WTC11 (cell line): Measurements from ENCODE around the gene ELP5. TPM values are rescaled to one million over a fixed set of nuclear protein-coding genes. Genes with fewer than 3 reads are reported as not detected.
A peak's percentile ranks its signal among the peaks of the same experiment; 100 is the strongest.

Experiments used
- ATAC-seq: fragments of 200-7000 bp; cut with Tn5 transposase; 2 replicates; pipeline ENCODE4 v1.10.0; 2021; ENCODE audit warnings: mild to moderate bottlenecking, moderate library complexity
- CTCF ChIA-PET: fragments of 300-600 bp; sonication (Branson Sonifier 250); formaldehyde crosslinking; loops from one replicate; lab custom pipeline; 2021; ENCODE audit warnings: antibody characterized with exemption; lab: Charles Lee
- POLR2A ChIA-PET: fragments of 350-600 bp; sonication (Branson Sonifier 250); formaldehyde crosslinking; loops from one replicate; lab custom pipeline; 2021; ENCODE audit warnings: antibody characterized with exemption; lab: Charles Lee
- DNase-seq: peaks from one replicate; pipeline ENCODE4 v3.0.0; 2021; ENCODE audit warnings: low spot score
- H3K27ac Mint-ChIP-seq: 2 replicates; pipeline ENCODE4 v1.8.0; 2021; ENCODE audit warnings: mixed read lengths
- H3K27me3 Mint-ChIP-seq: 2 replicates; pipeline ENCODE4 v1.8.0; 2021; ENCODE audit warnings: low read depth, mild to moderate bottlenecking, moderate library complexity, mixed read lengths
- H3K36me3 Mint-ChIP-seq: 2 replicates; pipeline ENCODE4 v1.8.0; 2021; ENCODE audit warnings: mixed read lengths
- H3K4me1 Mint-ChIP-seq: 2 replicates; pipeline ENCODE4 v1.8.0; 2022; ENCODE audit warnings: mixed read lengths
- H3K4me3 Mint-ChIP-seq: 2 replicates; pipeline ENCODE4 v1.8.0; 2021; ENCODE audit warnings: mild to moderate bottlenecking, moderate library complexity, mixed read lengths
- H3K9me3 Mint-ChIP-seq: 2 replicates; pipeline ENCODE4 v1.8.0; 2021; ENCODE audit warnings: mixed read lengths
- AFF4 ChIP-seq: sonication (generic); formaldehyde crosslinking; IDR thresholded peaks from 2 replicates; pipeline ENCODE4 v1.8.1; 2023; ENCODE audit warnings: mild to moderate bottlenecking, missing genetic modification reagents, borderline replicate concordance
- ATF1 ChIP-seq: sonication (generic); formaldehyde crosslinking; IDR thresholded peaks from 2 replicates; pipeline ENCODE4 v1.8.1; 2023; ENCODE audit warnings: mild to moderate bottlenecking, moderate library complexity, missing genetic modification reagents
- CREB1 ChIP-seq: sonication (generic); formaldehyde crosslinking; IDR thresholded peaks from 2 replicates; pipeline ENCODE4 v1.8.0; 2023; ENCODE audit warnings: mild to moderate bottlenecking, missing genetic modification reagents
- ELF4 ChIP-seq: sonication (generic); formaldehyde crosslinking; IDR thresholded peaks from 2 replicates; pipeline ENCODE4 v1.8.1; 2022; ENCODE audit warnings: low read depth, mild to moderate bottlenecking, moderate library complexity, missing genetic modification reagents
- EMX1 ChIP-seq: fragments of 250-450 bp; sonication (Bioruptor Pico); IDR thresholded peaks from 2 replicates; pipeline ENCODE4 v1.8.0; 2021; ENCODE audit warnings: mild to moderate bottlenecking
- ESRRA ChIP-seq: sonication (generic); formaldehyde crosslinking; IDR thresholded peaks from 2 replicates; pipeline ENCODE4 v1.8.1; 2022; ENCODE audit warnings: mild to moderate bottlenecking, missing genetic modification reagents, borderline replicate concordance
- GRHL2 ChIP-seq: fragments of 250-450 bp; sonication (Bioruptor Pico); IDR thresholded peaks from 2 replicates; pipeline ENCODE4 v1.8.0; 2022; ENCODE audit warnings: mild to moderate bottlenecking, moderate library complexity; ENCODE audit not compliant: insufficient replicate concordance, severe bottlenecking
- IRF2 ChIP-seq: sonication (generic); formaldehyde crosslinking; IDR thresholded peaks from 2 replicates; pipeline ENCODE4 v1.8.0; 2022; ENCODE audit warnings: low read depth, missing genetic modification reagents, borderline replicate concordance
- KAT7 ChIP-seq: sonication (generic); formaldehyde crosslinking; IDR thresholded peaks from 2 replicates; pipeline ENCODE4 v1.8.1; 2023; ENCODE audit warnings: missing genetic modification reagents, mild to moderate bottlenecking, borderline replicate concordance
- NFYB ChIP-seq: sonication (generic); formaldehyde crosslinking; conservative IDR thresholded peaks from 2 replicates; pipeline ENCODE4 v1.8.0; 2022; ENCODE audit warnings: low read depth, missing genetic modification reagents
- NR2C2 ChIP-seq: sonication (generic); formaldehyde crosslinking; IDR thresholded peaks from 2 replicates; pipeline ENCODE4 v1.8.0; 2022; ENCODE audit warnings: mild to moderate bottlenecking, missing genetic modification reagents
- OVOL2 ChIP-seq: fragments of 250-450 bp; sonication (Bioruptor Pico); IDR thresholded peaks from 2 replicates; pipeline ENCODE4 v1.9.0; 2021; ENCODE audit warnings: mild to moderate bottlenecking, borderline replicate concordance
- PREB ChIP-seq: sonication (generic); formaldehyde crosslinking; IDR thresholded peaks from 2 replicates; pipeline ENCODE4 v1.8.1; 2022; ENCODE audit warnings: mild to moderate bottlenecking, missing genetic modification reagents, moderate library complexity, borderline replicate concordance
- PRRX2 ChIP-seq: fragments of 250-450 bp; sonication (Bioruptor Pico); IDR thresholded peaks from 2 replicates; pipeline ENCODE4 v1.8.0; 2021; ENCODE audit warnings: mild to moderate bottlenecking
- RORB ChIP-seq: fragments of 250-450 bp; sonication (Bioruptor Pico); IDR thresholded peaks from 2 replicates; pipeline ENCODE4 v1.9.0; 2021; ENCODE audit warnings: mild to moderate bottlenecking
- SMAD4 ChIP-seq: sonication (generic); formaldehyde crosslinking; IDR thresholded peaks from 2 replicates; pipeline ENCODE4 v1.8.0; 2022; ENCODE audit warnings: mild to moderate bottlenecking, missing genetic modification reagents
- TEAD1 ChIP-seq: sonication (generic); formaldehyde crosslinking; IDR thresholded peaks from 2 replicates; pipeline ENCODE4 v1.8.0; 2022; ENCODE audit warnings: mild to moderate bottlenecking, missing genetic modification reagents
- TP53 ChIP-seq: sonication (generic); formaldehyde crosslinking; IDR thresholded peaks from 2 replicates; pipeline ENCODE4 v1.8.1; 2023; ENCODE audit warnings: mild to moderate bottlenecking, missing genetic modification reagents
- ZNF121 ChIP-seq: sonication (generic); formaldehyde crosslinking; IDR thresholded peaks from 2 replicates; pipeline ENCODE4 v1.8.0; 2023; ENCODE audit warnings: missing genetic modification reagents
- ZNF232 ChIP-seq: sonication (generic); formaldehyde crosslinking; IDR thresholded peaks from 2 replicates; pipeline ENCODE4 v1.8.0; 2022; ENCODE audit warnings: mild to moderate bottlenecking, missing genetic modification reagents
- ZNF263 ChIP-seq: sonication (generic); formaldehyde crosslinking; IDR thresholded peaks from 2 replicates; pipeline ENCODE4 v1.8.1; 2022; ENCODE audit warnings: low read depth, mild to moderate bottlenecking, moderate library complexity, missing genetic modification reagents
- ZNF281 ChIP-seq: sonication (generic); formaldehyde crosslinking; IDR thresholded peaks from 2 replicates; pipeline ENCODE4 v1.8.0; 2023; ENCODE audit warnings: mild to moderate bottlenecking, missing genetic modification reagents
- ZNF512 ChIP-seq: sonication (generic); formaldehyde crosslinking; IDR thresholded peaks from 2 replicates; pipeline ENCODE4 v1.8.1; 2022; ENCODE audit warnings: missing genetic modification reagents, borderline replicate concordance
- total RNA-seq: library from RNA; stranded (reverse); gene quantifications from 3 replicates; pipeline ENCODE4 v1.2.3, GENCODE V29; 2021
- TF ChIP-seq, protein P1 (sequence below): sonication (generic); formaldehyde crosslinking; IDR thresholded peaks from 2 replicates; pipeline ENCODE4 v1.8.1; 2023; ENCODE audit warnings: mild to moderate bottlenecking, missing genetic modification reagents, moderate library complexity
- TF ChIP-seq, protein P2 (sequence below): sonication (generic); formaldehyde crosslinking; IDR thresholded peaks from 2 replicates; pipeline ENCODE4 v1.8.0; 2022; ENCODE audit warnings: mild to moderate bottlenecking, missing genetic modification reagents

ELP5 gene
- total RNA-seq, 1 experiment from 2014 or later, result 101 TPM

DNA sequence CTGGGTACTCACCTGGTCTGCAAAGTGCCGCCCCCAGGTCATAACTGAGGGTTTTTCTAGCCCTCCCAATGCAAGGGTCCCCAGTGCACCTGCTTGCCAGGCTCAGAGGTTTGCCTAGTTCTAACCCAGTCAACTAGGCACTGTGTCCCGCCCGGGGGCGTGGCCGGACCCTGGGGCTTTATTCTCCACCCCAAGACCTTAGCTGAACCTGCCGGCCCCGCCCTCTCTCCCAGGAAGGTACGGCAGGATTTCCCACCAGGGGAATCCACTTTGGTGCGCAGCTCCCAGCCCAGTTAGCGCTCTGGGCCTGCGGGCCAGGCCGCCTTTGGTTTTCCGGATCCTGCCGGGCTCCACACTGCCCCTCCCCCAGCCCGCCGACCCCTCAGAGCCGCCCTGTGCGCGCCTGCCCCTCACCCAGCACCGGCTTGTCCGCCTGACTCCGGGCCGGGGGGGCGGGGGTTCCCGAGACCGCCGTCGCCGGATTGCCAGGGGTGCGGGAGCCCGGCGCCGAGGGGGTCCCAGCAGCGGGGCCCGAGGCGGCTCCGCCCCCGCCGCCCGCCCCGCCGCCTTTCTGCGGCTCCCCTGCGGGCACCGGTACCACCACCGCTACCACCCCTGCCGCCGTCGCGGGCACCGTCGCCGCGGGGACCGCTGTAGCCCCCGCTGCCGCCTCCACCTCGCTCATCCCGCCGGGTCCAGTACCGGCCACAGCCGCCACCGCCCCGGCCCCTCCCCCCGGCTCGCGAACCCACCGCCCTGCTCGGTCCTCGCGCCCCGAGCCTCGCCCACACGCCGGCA lies 42.0 kb downstream of the ELP5 start (continued):
- TF ChIP-seq, protein P1, sequence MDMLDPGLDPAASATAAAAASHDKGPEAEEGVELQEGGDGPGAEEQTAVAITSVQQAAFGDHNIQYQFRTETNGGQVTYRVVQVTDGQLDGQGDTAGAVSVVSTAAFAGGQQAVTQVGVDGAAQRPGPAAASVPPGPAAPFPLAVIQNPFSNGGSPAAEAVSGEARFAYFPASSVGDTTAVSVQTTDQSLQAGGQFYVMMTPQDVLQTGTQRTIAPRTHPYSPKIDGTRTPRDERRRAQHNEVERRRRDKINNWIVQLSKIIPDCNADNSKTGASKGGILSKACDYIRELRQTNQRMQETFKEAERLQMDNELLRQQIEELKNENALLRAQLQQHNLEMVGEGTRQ (CRISPR knock-in tag), result no peak
- TF ChIP-seq ELF4 (CRISPR knock-in tag), result no peak
- 0 out of 2 replicates have a peak, but pooled peaks have one; percentile 47 for TF ChIP-seq KAT7
- TF ChIP-seq TP53, result no peak; the same call in 1 of the 2 replicates
- TF ChIP-seq NR2C2 (CRISPR knock-in tag), result no peak
- no peak for TF ChIP-seq ZNF512 (CRISPR knock-in tag)
- no peak for TF ChIP-seq ZNF121
- no peak for TF ChIP-seq PREB (CRISPR knock-in tag)
- TF ChIP-seq ZNF263, result 0 out of 2 replicates have a peak, but pooled peaks have one; percentile 7
- no peak for TF ChIP-seq RORB (CRISPR knock-in tag)

DNA sequence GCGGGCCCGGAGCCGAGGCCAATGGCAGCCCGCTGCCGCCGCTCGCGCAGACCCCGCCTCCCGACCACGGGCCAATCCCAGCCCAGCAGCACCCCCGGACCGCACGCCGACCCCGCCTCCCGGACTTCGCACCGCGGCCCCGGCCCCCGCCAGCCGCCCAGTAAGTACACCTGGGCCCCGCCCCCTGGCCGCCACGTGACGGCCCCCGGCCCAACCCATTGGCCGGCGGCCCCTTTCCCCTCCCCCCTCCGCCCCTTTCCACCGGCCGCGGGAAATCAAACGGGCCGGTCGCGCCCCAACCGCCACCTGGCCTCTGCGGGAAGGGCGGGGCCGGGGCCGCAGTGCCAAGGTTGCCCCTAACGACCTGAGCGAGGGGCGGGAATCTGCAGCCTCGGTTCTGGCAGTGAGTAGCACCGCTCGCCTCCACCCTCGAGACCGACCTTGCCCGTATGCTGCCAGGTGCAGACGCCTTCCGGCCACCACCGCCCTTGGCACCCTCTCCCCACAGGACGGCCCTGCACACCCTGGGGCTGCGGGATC lies 42.7 kb downstream of the ELP5 start, which contains the start of gene YBX2:
Gene YBX2 (minus strand): TSS at position 26 of the 540 bp plus-strand sequence. CDS start 139 bp downstream, outside the sequence.
- no peaks in the 10 kb centered on the region for H3K36me3 Mint-ChIP-seq
- H3K4me3 Mint-ChIP-seq, result peak within 1 kb of the TSS; percentile 70
- peak; percentile 99 for DNase-seq
- H3K4me1 Mint-ChIP-seq, result peaks cover 27% of the 10 kb centered on the region
- H3K27me3 Mint-ChIP-seq, result peaks cover 71% of the 10 kb centered on the region
- POLR2A ChIA-PET, result no interaction called here
- H3K27ac Mint-ChIP-seq, result peak within 1 kb of the TSS; percentile 78; the same call in 1 of the 2 replicates
- no peaks in the 10 kb centered on the region for H3K9me3 Mint-ChIP-seq
- ATAC-seq, result peak; percentile 85
- CTCF ChIA-PET, result no interaction called here
- peak; percentile 42; the same call in 1 of the 2 replicates for TF ChIP-seq TEAD1 (CRISPR knock-in tag)
- TF ChIP-seq, protein P2, sequence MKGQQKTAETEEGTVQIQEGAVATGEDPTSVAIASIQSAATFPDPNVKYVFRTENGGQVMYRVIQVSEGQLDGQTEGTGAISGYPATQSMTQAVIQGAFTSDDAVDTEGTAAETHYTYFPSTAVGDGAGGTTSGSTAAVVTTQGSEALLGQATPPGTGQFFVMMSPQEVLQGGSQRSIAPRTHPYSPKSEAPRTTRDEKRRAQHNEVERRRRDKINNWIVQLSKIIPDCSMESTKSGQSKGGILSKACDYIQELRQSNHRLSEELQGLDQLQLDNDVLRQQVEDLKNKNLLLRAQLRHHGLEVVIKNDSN (CRISPR knock-in tag), result peak; percentile 90
- peak; percentile 67; the same call in 1 of the 2 replicates for TF ChIP-seq ZNF232 (CRISPR knock-in tag)
- no peak for TF ChIP-seq IRF2 (CRISPR knock-in tag)
- no peak for TF ChIP-seq GRHL2 (CRISPR knock-in tag)
- no peak for TF ChIP-seq OVOL2 (CRISPR knock-in tag)
- TF ChIP-seq PRRX2 (CRISPR knock-in tag), result no peak
- TF ChIP-seq ESRRA, result 0 out of 2 replicates have a peak, but pooled peaks have one; percentile 13
- no peak; the same call in 1 of the 2 replicates for TF ChIP-seq ATF1 (CRISPR knock-in tag)
- TF ChIP-seq ELF4 (CRISPR knock-in tag), result 0 out of 2 replicates have a peak, but pooled peaks have one; percentile 40
- TF ChIP-seq EMX1 (CRISPR knock-in tag), result no peak
- 0 out of 2 replicates have a peak, but pooled peaks have one; percentile 41 for TF ChIP-seq AFF4
- TF ChIP-seq NFYB (CRISPR knock-in tag), result peak; percentile 74
- TF ChIP-seq CREB1 (CRISPR knock-in tag), result peak; percentile 92; the same call in 1 of the 2 replicates
- TF ChIP-seq RORB (CRISPR knock-in tag), result no peak
- TF ChIP-seq SMAD4 (CRISPR knock-in tag), result no peak
- TF ChIP-seq ZNF281 (CRISPR knock-in tag), result peak; percentile 87
